Measurements from ENCODE around the gene SYP.

DNA sequence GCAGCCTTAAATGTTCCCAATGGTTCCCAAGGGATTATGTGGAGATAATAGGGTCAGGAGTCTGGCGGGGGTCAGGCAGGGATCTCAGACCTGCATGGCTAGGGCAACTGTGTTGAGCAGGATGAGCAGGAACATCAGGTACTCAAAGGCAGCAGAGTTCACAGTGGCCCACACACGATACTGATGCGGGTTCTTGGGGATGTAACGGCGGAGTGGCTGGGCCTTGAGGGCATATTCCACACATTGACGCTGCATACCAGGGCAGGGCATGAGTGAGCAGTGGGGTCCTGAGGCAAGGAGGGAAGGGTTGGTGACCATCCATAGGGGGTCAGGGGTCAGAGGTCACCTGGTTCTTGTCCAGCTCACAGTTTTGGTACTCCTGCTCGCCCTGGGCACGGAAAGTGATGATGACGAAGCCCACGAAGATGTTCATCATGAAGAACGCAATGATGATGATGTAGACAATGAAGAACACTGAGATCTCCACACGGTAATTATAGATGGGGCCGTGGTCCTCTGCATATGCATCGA, 15.1 kb upstream of the SYP start:
- TF ChIP-seq POLR2A (IDR thresholded peaks at IDR 0.05; ENCODE audit: low read depth, low read length) (no peak), TAF1 (IDR thresholded peaks at IDR 0.05; ENCODE audit: borderline replicate concordance, low read depth, low read length) (no peak), POLR2AphosphoS5 (IDR thresholded peaks at IDR 0.05; ENCODE audit: low read depth, low read length) (no peak)
